Ishikawa (cell line): ENCODE data around the gene AP3B1.

ENCODE experiments used
- CEBPB ChIP-seq: IDR thresholded peaks from 2 replicates; pipeline ENCODE4 v1.6.1; 2012
- EGR1 ChIP-seq: IDR thresholded peaks from 2 replicates; pipeline ENCODE4 v1.6.1; 2012
- EP300 ChIP-seq: IDR thresholded peaks from 2 replicates; pipeline ENCODE4 v1.6.1; 2012; ENCODE audit warnings: borderline replicate concordance
- FOXM1 ChIP-seq: IDR thresholded peaks from 2 replicates; pipeline ENCODE4 v1.6.1; 2012; ENCODE audit warnings: low read depth, borderline replicate concordance
- MAX ChIP-seq: IDR thresholded peaks from 2 replicates; pipeline ENCODE4 v1.6.1; 2012
- NFIC ChIP-seq: IDR thresholded peaks from 2 replicates; pipeline ENCODE4 v1.6.1; 2012
- RAD21 ChIP-seq: IDR thresholded peaks from 2 replicates; pipeline ENCODE4 v1.6.1; 2012; ENCODE audit warnings: low read depth
- REST ChIP-seq: IDR thresholded peaks from 2 replicates; pipeline ENCODE4 v1.6.1; 2012; ENCODE audit warnings: low read depth, mild to moderate bottlenecking
- TAF1 ChIP-seq: IDR thresholded peaks from 2 replicates; pipeline ENCODE4 v1.6.1; 2012; ENCODE audit warnings: low read depth, mild to moderate bottlenecking
- ZBTB7A ChIP-seq: IDR thresholded peaks from 2 replicates; pipeline ENCODE4 v1.6.1; 2012; ENCODE audit warnings: low read depth
- TF ChIP-seq, protein P1 (sequence below): IDR thresholded peaks from 2 replicates; pipeline ENCODE4 v1.6.1; 2012

GRCh38 chr5:78317515-78317914, 23.0 kb upstream of the AP3B1 start:
- no peak for TF ChIP-seq RAD21
- TF ChIP-seq REST, result no peak
- TF ChIP-seq MAX, result no peak
- TF ChIP-seq FOXM1, result no peak
- no peak for TF ChIP-seq TAF1
- TF ChIP-seq NFIC, result no peak
- TF ChIP-seq EP300, result no peak
- TF ChIP-seq, protein P1, sequence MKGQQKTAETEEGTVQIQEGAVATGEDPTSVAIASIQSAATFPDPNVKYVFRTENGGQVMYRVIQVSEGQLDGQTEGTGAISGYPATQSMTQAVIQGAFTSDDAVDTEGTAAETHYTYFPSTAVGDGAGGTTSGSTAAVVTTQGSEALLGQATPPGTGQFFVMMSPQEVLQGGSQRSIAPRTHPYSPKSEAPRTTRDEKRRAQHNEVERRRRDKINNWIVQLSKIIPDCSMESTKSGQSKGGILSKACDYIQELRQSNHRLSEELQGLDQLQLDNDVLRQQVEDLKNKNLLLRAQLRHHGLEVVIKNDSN, result no peak
- TF ChIP-seq ZBTB7A, result no peak
- no peak for TF ChIP-seq CEBPB
- TF ChIP-seq EGR1, result no peak
